Measurements from ENCODE around the gene SLC1A5. TPM values are rescaled to one million over a fixed set of nuclear protein-coding genes. Genes with fewer than 3 reads are reported as not detected.
"Not testable (repeated sequence)": the region's sequence is repeated elsewhere in the genome, so short reads cannot be mapped to it uniquely, and the experiment has no call there.

SLC1A5 gene
- total RNA-seq, 4 donors from 2014 or later, result 16.2 to 56.7 (median 38.8) TPM

GRCh38 chr19:46782355-46783019 is 5.9 kb downstream of the SLC1A5 start:
- ATAC-seq, result no peak
- Histone ChIP-seq H3K36me3 (peaks cover 0 to 66% of the 10 kb centered on the region in 2 donors), H3K4me3 (no peak overlapping the region), H3K27ac (no peak overlapping the region), H3K9me3 (no peaks in the 10 kb centered on the region), H3K4me1 (peaks cover 0 to 58% (median 24%) of the 10 kb centered on the region in 3 donors), H3K27me3 (no peaks in the 10 kb centered on the region)
- TF ChIP-seq CTCF (IDR thresholded peaks at IDR 0.05), result no peak
- TF ChIP-seq EP300 (IDR thresholded peaks at IDR 0.05), result no peak
- TF ChIP-seq POLR2A (IDR thresholded peaks at IDR 0.05), result no peak
- no peak for TF ChIP-seq POLR2AphosphoS5 (IDR thresholded peaks at IDR 0.05)
- 90% methylated on average over 2 of the region's 7 CpGs; no CpG with 5 or more reads in 1 of the 2 donors for WGBS, 2 donors (ENCODE audit: low coverage in 1 of 2)

- H3K9me3 ChIP-seq, H3K4me3 ChIP-seq, H3K27me3 ChIP-seq: not testable (repeated sequence)
- Histone ChIP-seq H3K27ac (peak overlapping the region in 3 of 4 donors; percentile 3 to 27 (median 5)), H3K36me3 (peaks cover 0 to 94% of the 10 kb centered on the region in 2 donors), H3K4me1 (peaks cover 0 to 15% (median 0%) of the 10 kb centered on the region in 3 donors)
- TF ChIP-seq CTCF (IDR thresholded peaks at IDR 0.05), result peak in 1 of 4 experiments; percentile 16
- WGBS, 2 donors (ENCODE audit: low coverage in 1 of 2), result 78 to 91% methylated on average over 7 to 9 of the region's 12 CpGs
- peak; percentile 3 for ATAC-seq
Measured at GRCh38 chr19:46777956-46778645, 10.3 kb downstream of the SLC1A5 start.

GRCh38 chr19:46776927-46777911 is 11.2 kb downstream of the SLC1A5 start:
- Histone ChIP-seq H3K36me3 (peaks cover 0 to 85% of the 10 kb centered on the region in 2 donors), H3K4me1 (peaks cover 0 to 15% (median 0%) of the 10 kb centered on the region in 3 donors), H3K27me3 (no peaks in the 10 kb centered on the region), H3K9me3 (no peaks in the 10 kb centered on the region), H3K27ac (no peak overlapping the region), H3K4me3 (no peak overlapping the region)
- TF ChIP-seq POLR2A (IDR thresholded peaks at IDR 0.05), result no peak
- no peak for TF ChIP-seq POLR2AphosphoS5 (IDR thresholded peaks at IDR 0.05)
- TF ChIP-seq EP300 (IDR thresholded peaks at IDR 0.05), result no peak
- no peak for TF ChIP-seq CTCF (IDR thresholded peaks at IDR 0.05)
- ATAC-seq, result no peak
- WGBS, 2 donors (ENCODE audit: low coverage in 1 of 2), result 70 to 93% methylated on average over 2 to 3 of the region's 33 CpGs

- H3K4me3 ChIP-seq, result no peak overlapping the region
- ATAC-seq, result no peak
- peaks cover 0 to 71% of the 10 kb centered on the region in 2 donors for H3K36me3 ChIP-seq
- H3K27me3 ChIP-seq, result no peaks in the 10 kb centered on the region
- H3K4me1 ChIP-seq, result peaks cover 0 to 5% (median 0%) of the 10 kb centered on the region in 3 donors
- TF ChIP-seq EP300 (IDR thresholded peaks at IDR 0.05), result no peak
- TF ChIP-seq CTCF (IDR thresholded peaks at IDR 0.05), result no peak
- TF ChIP-seq POLR2AphosphoS5 (IDR thresholded peaks at IDR 0.05), result no peak
- TF ChIP-seq POLR2A (IDR thresholded peaks at IDR 0.05), result no peak
- no peaks in the 10 kb centered on the region for H3K9me3 ChIP-seq
- no peak overlapping the region for H3K27ac ChIP-seq
- WGBS, 2 donors (ENCODE audit: low coverage in 1 of 2), result 68 to 83% methylated on average over 2 to 3 of the region's 11 CpGs
Measured at GRCh38 chr19:46775642-46776258, 12.6 kb downstream of the SLC1A5 start.
